ENCODE data around the gene KIAA0232.
"Not testable (repeated sequence)": the region's sequence is repeated elsewhere in the genome, so short reads cannot be mapped to it uniquely, and the experiment has no call there.

KIAA0232 gene

GRCh38 chr4:6808259-6808658, 25.7 kb downstream of the KIAA0232 start:
- DNase-seq (ENCODE audit: low read depth in 3 of 3): no peak

- no peak for DNase-seq (ENCODE audit: low read depth in 3 of 3)
Observed at GRCh38 chr4:6811165-6811564, 28.6 kb downstream of the KIAA0232 start.

GRCh38 chr4:6812766-6813165, 30.2 kb downstream of the KIAA0232 start:
- no peak for DNase-seq (ENCODE audit: low read depth in 3 of 3)

- DNase-seq (ENCODE audit: low read depth in 3 of 3): no peak
Observed at GRCh38 chr4:6813725-6814124, 31.2 kb downstream of the KIAA0232 start.

- DNase-seq (ENCODE audit: low read depth in 3 of 3): no peak
Observed at GRCh38 chr4:6815029-6815836, 32.7 kb downstream of the KIAA0232 start.

GRCh38 chr4:6819295-6819694, 36.8 kb downstream of the KIAA0232 start:
- DNase-seq (ENCODE audit: low read depth in 3 of 3): no peak

GRCh38 chr4:6820695-6821094, 38.2 kb downstream of the KIAA0232 start:
- no peak for DNase-seq (ENCODE audit: low read depth in 3 of 3)

GRCh38 chr4:6824071-6824470, 41.5 kb downstream of the KIAA0232 start:
- DNase-seq (ENCODE audit: low read depth in 3 of 3): no peak

- DNase-seq (ENCODE audit: low read depth in 3 of 3): no peak
Observed at GRCh38 chr4:6824772-6825402, 42.4 kb downstream of the KIAA0232 start.

- no peak for DNase-seq (ENCODE audit: low read depth in 3 of 3)
Observed at GRCh38 chr4:6825403-6825802, 42.9 kb downstream of the KIAA0232 start.

GRCh38 chr4:6826781-6827508, 44.4 kb downstream of the KIAA0232 start:
- DNase-seq (ENCODE audit: low read depth in 3 of 3): no peak

GRCh38 chr4:6829086-6829485, 46.6 kb downstream of the KIAA0232 start:
- DNase-seq (ENCODE audit: low read depth in 3 of 3): no peak

GRCh38 chr4:6834867-6835266, 52.3 kb downstream of the KIAA0232 start:
- DNase-seq (ENCODE audit: low read depth in 3 of 3): no peak

GRCh38 chr4:6835616-6836015, 53.1 kb downstream of the KIAA0232 start:
- DNase-seq (ENCODE audit: low read depth in 3 of 3): not testable (repeated sequence)

- not testable (repeated sequence) for DNase-seq (ENCODE audit: low read depth in 3 of 3)
Observed at GRCh38 chr4:6837106-6837505, 54.6 kb downstream of the KIAA0232 start.

- DNase-seq (ENCODE audit: low read depth in 3 of 3): no peak
Observed at GRCh38 chr4:6839579-6839978, 57.1 kb downstream of the KIAA0232 start.

GRCh38 chr4:6840062-6840976, 57.8 kb downstream of the KIAA0232 start:
- DNase-seq (ENCODE audit: low read depth in 3 of 3): no peak

GRCh38 chr4:6845027-6845426, 62.5 kb downstream of the KIAA0232 start:
- DNase-seq (ENCODE audit: low read depth in 3 of 3): no peak

GRCh38 chr4:6845574-6845973, 63.0 kb downstream of the KIAA0232 start:
- DNase-seq (ENCODE audit: low read depth in 3 of 3): no peak

- DNase-seq (ENCODE audit: low read depth in 3 of 3): no peak
Observed at GRCh38 chr4:6847178-6847577, 64.7 kb downstream of the KIAA0232 start.

- no peak for DNase-seq (ENCODE audit: low read depth in 3 of 3)
Observed at GRCh38 chr4:6848717-6849305, 66.3 kb downstream of the KIAA0232 start.

Data from stimulated activated CD4-positive, alpha-beta T cell treated with anti-CD3 and anti-CD28 coated beads, TNF-alpha, amount 100 ng/mL, for 24 hours (primary cell).